A549 (cell line): Measurements from ENCODE around the gene GPR63.

Experiments
- BHLHE40 ChIP-seq: IDR thresholded peaks from 2 replicates; pipeline ENCODE4 v1.6.1; 2012; ENCODE audit warnings: low read depth, low read length, inconsistent platforms
- CEBPB ChIP-seq, 2 experiments: fragments of >200 bp in 1 of 2; sonication (Bioruptor Twin) in 1 of 2; formaldehyde crosslinking in 1 of 2; IDR thresholded peaks; 2 replicates each; pipeline ENCODE4 v1.6.1; 2012 to 2016
- CHD2 ChIP-seq: fragments of 150-350 bp; IDR thresholded peaks from 2 replicates; pipeline ENCODE4 v1.6.1; 2014; ENCODE audit warnings: low read length; ENCODE audit not compliant: partially characterized antibody
- HDAC2 ChIP-seq: fragments of 200-600 bp; sonication (generic); IDR thresholded peaks from 2 replicates; pipeline ENCODE4 v1.6.1; 2016
- JUNB ChIP-seq: fragments of >200 bp; sonication (Bioruptor Twin); formaldehyde crosslinking; IDR thresholded peaks from 2 replicates; pipeline ENCODE4 v1.6.1; 2016
- POLR2A ChIP-seq: IDR thresholded peaks from 2 replicates; pipeline ENCODE4 v1.6.1; 2012; ENCODE audit warnings: mild to moderate bottlenecking, low read length
- RAD21 ChIP-seq, 2 experiments: fragments of >200 bp in 1 of 2; sonication (Bioruptor Twin) in 1 of 2; formaldehyde crosslinking in 1 of 2; IDR thresholded peaks in 1 of 2; conservative IDR thresholded peaks in 1 of 2; 2 replicates in 1 of 2; 3 replicates in 1 of 2; pipeline ENCODE4 v1.6.1; 2012 to 2018; ENCODE audit warnings: inconsistent platforms in 1 of 2
- ZFP36 ChIP-seq: fragments of 450-650 bp; IDR thresholded peaks from 2 replicates; pipeline ENCODE4 v1.6.1; 2014; ENCODE audit warnings: borderline replicate concordance; ENCODE audit not compliant: partially characterized antibody
- ZNF302 ChIP-seq: fragments of 250-450 bp; sonication (Bioruptor Pico); IDR thresholded peaks from 2 replicates; pipeline ENCODE4 v1.9.0; 2021; ENCODE audit warnings: inconsistent platforms, mild to moderate bottlenecking, moderate library complexity
- TF ChIP-seq, protein P1 (sequence below): fragments of >200 bp; sonication (Bioruptor Twin); formaldehyde crosslinking; IDR thresholded peaks from 3 replicates; pipeline ENCODE4 v1.5.1; 2016
- TF ChIP-seq, protein P2 (sequence below): IDR thresholded peaks from 2 replicates; pipeline ENCODE4 v1.6.1; 2012

DNA sequence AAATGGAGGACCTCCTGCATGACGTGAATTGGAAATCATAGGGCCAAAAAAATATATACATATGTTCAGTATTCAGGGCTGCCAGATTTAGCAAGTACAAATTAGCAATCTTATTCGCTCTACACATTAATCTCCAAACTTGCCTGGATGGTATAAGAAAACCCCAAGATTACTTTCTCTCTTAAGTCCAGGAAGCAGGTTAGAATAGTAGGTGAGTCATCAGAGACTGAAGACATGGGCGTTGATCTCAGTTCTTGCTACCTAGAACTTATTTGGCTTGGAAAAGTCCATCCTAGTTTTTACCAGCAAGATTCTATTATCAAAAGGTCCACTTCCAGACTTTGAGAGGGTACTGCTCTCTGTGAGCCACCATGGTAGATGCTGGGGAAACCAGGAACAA lies 47.4 kb downstream of the GPR63 start:
- TF ChIP-seq JUNB, result no peak
- TF ChIP-seq, protein P1, sequence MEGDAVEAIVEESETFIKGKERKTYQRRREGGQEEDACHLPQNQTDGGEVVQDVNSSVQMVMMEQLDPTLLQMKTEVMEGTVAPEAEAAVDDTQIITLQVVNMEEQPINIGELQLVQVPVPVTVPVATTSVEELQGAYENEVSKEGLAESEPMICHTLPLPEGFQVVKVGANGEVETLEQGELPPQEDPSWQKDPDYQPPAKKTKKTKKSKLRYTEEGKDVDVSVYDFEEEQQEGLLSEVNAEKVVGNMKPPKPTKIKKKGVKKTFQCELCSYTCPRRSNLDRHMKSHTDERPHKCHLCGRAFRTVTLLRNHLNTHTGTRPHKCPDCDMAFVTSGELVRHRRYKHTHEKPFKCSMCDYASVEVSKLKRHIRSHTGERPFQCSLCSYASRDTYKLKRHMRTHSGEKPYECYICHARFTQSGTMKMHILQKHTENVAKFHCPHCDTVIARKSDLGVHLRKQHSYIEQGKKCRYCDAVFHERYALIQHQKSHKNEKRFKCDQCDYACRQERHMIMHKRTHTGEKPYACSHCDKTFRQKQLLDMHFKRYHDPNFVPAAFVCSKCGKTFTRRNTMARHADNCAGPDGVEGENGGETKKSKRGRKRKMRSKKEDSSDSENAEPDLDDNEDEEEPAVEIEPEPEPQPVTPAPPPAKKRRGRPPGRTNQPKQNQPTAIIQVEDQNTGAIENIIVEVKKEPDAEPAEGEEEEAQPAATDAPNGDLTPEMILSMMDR, result no peak
- TF ChIP-seq RAD21 (conservative IDR thresholded peaks at IDR 0.05 in 1 of 2, IDR thresholded peaks at IDR 0.05 in 1 of 2), result no peak
- no peak for TF ChIP-seq POLR2A
- TF ChIP-seq HDAC2, result no peak
- TF ChIP-seq CEBPB (IDR thresholded peaks at IDR 0.05), result no peak
- no peak for TF ChIP-seq ZNF302 (CRISPR knock-in tag)
- TF ChIP-seq, protein P2, sequence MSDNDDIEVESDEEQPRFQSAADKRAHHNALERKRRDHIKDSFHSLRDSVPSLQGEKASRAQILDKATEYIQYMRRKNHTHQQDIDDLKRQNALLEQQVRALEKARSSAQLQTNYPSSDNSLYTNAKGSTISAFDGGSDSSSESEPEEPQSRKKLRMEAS, result no peak
- TF ChIP-seq ZFP36, result no peak
- TF ChIP-seq CHD2, result no peak
- TF ChIP-seq BHLHE40, result no peak
